Immature natural killer cell (primary cell): Measurements from ENCODE around the gene FBN1. TPM values are rescaled to one million over a fixed set of nuclear protein-coding genes. Genes with fewer than 3 reads are reported as not detected.

Experiments used
- DNase-seq, 3 donors: peaks; one replicate each; pipeline ENCODE4 v3.0.0; 2022; ENCODE audit warnings: mixed read lengths in 1 of 3
- H3K27ac Mint-ChIP-seq, 6 donors: one replicate each; pipeline ENCODE4 v1.8.0; 2020; ENCODE audit warnings: mixed read lengths in 6 of 6, mild to moderate bottlenecking in 5 of 6, inconsistent platforms in 4 of 6, moderate library complexity in 3 of 6
- H3K27me3 Mint-ChIP-seq, 3 donors: one replicate each; pipeline ENCODE4 v1.8.0; 2020 to 2021; ENCODE audit warnings: low read depth in 3 of 3, mild to moderate bottlenecking in 3 of 3, mixed read lengths in 3 of 3, moderate library complexity in 3 of 3, inconsistent platforms in 1 of 3
- H3K36me3 Mint-ChIP-seq, 3 donors: one replicate each; pipeline ENCODE4 v1.8.0; 2020; ENCODE audit warnings: mixed read lengths in 3 of 3, inconsistent platforms in 2 of 3, mild to moderate bottlenecking in 2 of 3
- H3K4me1 Mint-ChIP-seq, 2 donors: one replicate each; pipeline ENCODE4 v1.8.0; 2020; ENCODE audit warnings: inconsistent platforms in 2 of 2, mild to moderate bottlenecking in 2 of 2, mixed read lengths in 2 of 2, moderate library complexity in 1 of 2
- H3K4me3 Mint-ChIP-seq, 5 donors: one replicate each; pipeline ENCODE4 v1.8.0; 2020; ENCODE audit warnings: mild to moderate bottlenecking in 5 of 5, mixed read lengths in 5 of 5, inconsistent platforms in 3 of 5, moderate library complexity in 3 of 5
- H3K9me3 Mint-ChIP-seq, 6 donors: one replicate each; pipeline ENCODE4 v1.8.0; 2020; ENCODE audit warnings: mild to moderate bottlenecking in 6 of 6, mixed read lengths in 6 of 6, inconsistent platforms in 4 of 6, moderate library complexity in 3 of 6
- polyA plus RNA-seq, 3 donors: library from polyadenylated mRNA; unstranded; fragments of 300-500 nt; fragmentation: Illumina TruSeq; gene quantifications; one replicate each; pipeline ENCODE4 v1.2.3, GENCODE V29; 2021

The FBN1 gene
- polyA plus RNA-seq, 3 donors from 2014 or later: 0.22 TPM; not detected in 2

DNA sequence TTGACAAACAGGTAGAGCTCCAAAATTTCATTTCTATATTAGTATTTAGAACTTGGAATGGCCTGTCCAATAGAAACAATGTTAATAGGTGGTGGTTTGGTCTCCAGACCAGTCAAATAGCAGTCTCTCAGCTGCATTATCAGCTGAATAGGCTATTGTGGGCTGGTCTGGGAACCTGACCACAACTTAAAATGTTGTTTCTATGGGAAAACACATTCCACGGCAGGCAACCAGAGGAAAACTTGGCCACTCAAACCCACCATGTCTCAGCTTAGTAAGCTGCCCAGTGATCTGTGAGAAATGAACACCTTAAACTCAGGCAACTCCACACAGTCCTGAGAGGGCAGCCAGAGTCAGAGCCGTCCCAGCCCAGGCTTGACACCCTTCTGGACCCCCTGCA is 20.4 kb downstream of the FBN1 start:
- Mint-ChIP-seq H3K4me3 (no peak overlapping the region), H3K9me3 (no peaks in the 10 kb centered on the region), H3K27ac (no peak overlapping the region), H3K27me3 (peaks cover 2 to 6% (median 4%) of the 10 kb centered on the region in 3 donors), H3K4me1 (no peaks in the 10 kb centered on the region), H3K36me3 (no peaks in the 10 kb centered on the region)
- no peak for DNase-seq

DNA sequence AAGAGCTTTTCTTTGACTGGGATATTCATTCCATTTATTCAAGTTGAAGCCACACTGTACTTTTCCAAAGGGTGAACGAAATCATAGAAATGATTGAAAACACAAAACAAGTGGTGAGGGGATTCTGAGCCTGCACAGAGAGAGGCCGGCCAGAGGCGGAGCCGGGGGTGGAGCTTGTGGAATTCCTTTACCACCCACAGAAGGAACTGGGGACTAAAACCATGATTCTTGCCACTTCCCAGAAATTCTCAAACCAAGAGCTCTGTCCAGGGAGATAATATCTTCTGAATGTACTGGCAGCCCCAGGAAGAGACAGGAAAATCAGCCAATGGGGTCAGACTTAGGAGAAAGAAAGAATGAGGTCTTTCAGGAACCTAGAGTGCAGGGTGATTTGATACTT is 20.8 kb downstream of the FBN1 start:
- H3K9me3 Mint-ChIP-seq: no peaks in the 10 kb centered on the region
- DNase-seq: no peak
- no peaks in the 10 kb centered on the region for H3K4me1 Mint-ChIP-seq
- H3K4me3 Mint-ChIP-seq: no peak overlapping the region
- H3K27ac Mint-ChIP-seq: no peak overlapping the region
- H3K27me3 Mint-ChIP-seq: peaks cover 2 to 8% (median 6%) of the 10 kb centered on the region in 3 donors
- peaks cover 0 to 3% (median 0%) of the 10 kb centered on the region in 3 donors for H3K36me3 Mint-ChIP-seq

DNA sequence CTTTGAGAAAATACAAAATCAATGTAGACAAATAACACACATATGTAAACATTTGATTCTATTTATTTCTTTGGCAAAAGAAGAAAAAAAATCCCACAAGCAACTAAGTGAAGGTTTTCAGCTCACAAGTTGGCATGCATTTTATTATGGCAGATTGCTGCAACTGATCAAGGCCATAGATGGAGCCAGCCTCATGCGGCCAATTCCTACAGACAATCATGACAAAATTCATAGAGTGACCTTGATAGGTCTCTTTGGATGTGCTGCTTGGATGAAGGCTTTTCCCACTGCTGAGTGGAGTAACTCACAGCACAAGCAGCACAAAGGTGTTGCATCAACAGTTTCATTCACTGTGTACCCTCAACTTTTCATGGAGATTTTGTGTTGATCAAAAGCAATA is 22.1 kb downstream of the FBN1 start:
- Mint-ChIP-seq H3K27ac (no peak overlapping the region), H3K9me3 (no peaks in the 10 kb centered on the region), H3K4me1 (no peaks in the 10 kb centered on the region), H3K36me3 (peaks cover 0 to 3% (median 0%) of the 10 kb centered on the region in 3 donors), H3K27me3 (peaks cover 2 to 9% (median 6%) of the 10 kb centered on the region in 3 donors), H3K4me3 (no peak overlapping the region)
- no peak for DNase-seq

DNA sequence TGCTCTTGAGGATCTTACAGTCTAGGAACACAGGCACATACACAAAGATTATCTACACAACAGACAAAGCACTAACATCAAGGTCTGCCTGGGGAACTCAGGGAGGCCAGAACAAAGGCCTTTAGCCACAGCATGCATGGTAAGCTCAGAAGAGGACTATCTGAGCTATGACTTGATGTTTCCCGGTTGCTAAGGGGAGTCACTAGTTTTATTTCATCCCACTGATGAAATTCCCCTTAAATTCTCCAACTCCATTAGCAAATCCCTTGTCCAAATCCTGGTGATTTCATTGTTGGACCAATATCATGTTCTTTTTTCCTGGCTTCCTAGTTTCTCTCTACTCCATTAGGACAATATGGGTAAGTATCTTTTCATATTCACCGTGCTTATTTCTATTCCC is 23.3 kb downstream of the FBN1 start:
- Mint-ChIP-seq H3K27ac (no peak overlapping the region), H3K27me3 (peaks cover 2 to 12% (median 4%) of the 10 kb centered on the region in 3 donors), H3K9me3 (no peaks in the 10 kb centered on the region), H3K4me1 (no peaks in the 10 kb centered on the region), H3K4me3 (no peak overlapping the region), H3K36me3 (peaks cover 0 to 3% (median 0%) of the 10 kb centered on the region in 3 donors)
- no peak for DNase-seq

DNA sequence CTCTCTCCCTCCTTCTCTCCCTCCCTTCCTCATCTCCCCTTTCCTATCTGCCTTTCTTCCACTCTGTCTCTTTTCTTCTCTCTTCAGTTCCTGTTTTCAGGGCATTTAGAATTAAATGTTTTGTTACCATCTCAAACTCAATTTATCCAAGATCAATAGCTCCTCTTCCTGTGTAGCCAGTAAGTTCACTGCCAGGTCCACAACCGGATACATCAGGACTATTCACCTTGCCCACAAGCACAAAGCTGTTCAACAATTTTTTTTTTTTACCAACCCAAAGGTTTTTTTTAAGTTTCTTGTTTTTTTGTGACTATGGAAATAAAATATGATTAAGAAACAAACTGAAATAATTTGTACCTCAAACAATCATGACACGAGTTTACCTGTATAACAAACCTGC is 26.1 kb downstream of the FBN1 start:
- H3K36me3 Mint-ChIP-seq: peaks cover 0 to 3% (median 0%) of the 10 kb centered on the region in 3 donors
- peaks cover 2 to 10% (median 4%) of the 10 kb centered on the region in 3 donors for H3K27me3 Mint-ChIP-seq
- DNase-seq: no peak
- no peaks in the 10 kb centered on the region for H3K9me3 Mint-ChIP-seq
- H3K27ac Mint-ChIP-seq: no peak overlapping the region
- no peaks in the 10 kb centered on the region for H3K4me1 Mint-ChIP-seq
- H3K4me3 Mint-ChIP-seq: no peak overlapping the region

- H3K36me3 Mint-ChIP-seq: peaks cover 0 to 3% (median 0%) of the 10 kb centered on the region in 3 donors
- H3K27me3 Mint-ChIP-seq: peaks cover 2 to 9% (median 3%) of the 10 kb centered on the region in 3 donors
- no peak overlapping the region for H3K27ac Mint-ChIP-seq
- no peak for DNase-seq
- no peaks in the 10 kb centered on the region for H3K9me3 Mint-ChIP-seq
- no peak overlapping the region for H3K4me3 Mint-ChIP-seq
- H3K4me1 Mint-ChIP-seq: no peaks in the 10 kb centered on the region
Measured at GRCh38 chr15:48617619-48618018, 27.9 kb downstream of the FBN1 start.

GRCh38 chr15:48616216-48616615 is 29.3 kb downstream of the FBN1 start:
- peaks cover 0 to 3% (median 0%) of the 10 kb centered on the region in 3 donors for H3K36me3 Mint-ChIP-seq
- no peak for DNase-seq
- H3K4me3 Mint-ChIP-seq: no peak overlapping the region
- peaks cover 1 to 9% (median 2%) of the 10 kb centered on the region in 3 donors for H3K27me3 Mint-ChIP-seq
- no peaks in the 10 kb centered on the region for H3K4me1 Mint-ChIP-seq
- H3K9me3 Mint-ChIP-seq: no peaks in the 10 kb centered on the region
- H3K27ac Mint-ChIP-seq: no peak overlapping the region

DNA sequence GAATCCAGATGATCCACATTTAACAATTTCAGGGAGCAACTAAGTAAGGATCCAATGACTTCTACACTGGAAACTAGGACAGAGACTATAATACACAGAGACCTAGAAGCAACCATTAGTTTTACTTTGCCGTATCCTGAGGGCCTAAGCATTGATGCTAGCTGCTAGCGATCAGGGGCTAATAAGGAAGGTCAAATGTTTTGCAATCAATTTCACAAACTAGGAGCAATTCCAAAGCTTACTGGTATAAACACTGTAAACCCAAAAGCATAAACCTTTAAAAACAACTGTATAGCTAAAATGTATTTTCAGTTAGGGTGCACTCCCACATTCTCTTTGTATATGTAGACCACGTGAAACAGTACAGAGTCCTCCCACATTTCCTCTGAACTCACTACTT is 31.5 kb downstream of the FBN1 start:
- H3K4me1 Mint-ChIP-seq: no peaks in the 10 kb centered on the region

GRCh38 chr15:48609486-48609885 is 36.0 kb downstream of the FBN1 start:
- Mint-ChIP-seq H3K27ac (no peak overlapping the region), H3K36me3 (no peaks in the 10 kb centered on the region), H3K4me1 (no peaks in the 10 kb centered on the region), H3K4me3 (no peak overlapping the region), H3K9me3 (no peaks in the 10 kb centered on the region), H3K27me3 (peaks cover 0 to 2% (median 0%) of the 10 kb centered on the region in 3 donors)
- DNase-seq: no peak

More for the DNA sequence above, 31.5 kb downstream of the FBN1 start:
- Mint-ChIP-seq H3K9me3 (no peaks in the 10 kb centered on the region), H3K27ac (no peak overlapping the region), H3K4me3 (no peak overlapping the region), H3K36me3 (no peaks in the 10 kb centered on the region), H3K27me3 (peaks cover 0 to 5% (median 0%) of the 10 kb centered on the region in 3 donors)
- DNase-seq: no peak

- Mint-ChIP-seq H3K9me3 (no peaks in the 10 kb centered on the region), H3K4me3 (no peak overlapping the region), H3K4me1 (no peaks in the 10 kb centered on the region), H3K27ac (no peak overlapping the region), H3K36me3 (no peaks in the 10 kb centered on the region), H3K27me3 (no peaks in the 10 kb centered on the region)
- DNase-seq: no peak
Measured at GRCh38 chr15:48607846-48608245, 37.7 kb downstream of the FBN1 start.

DNA sequence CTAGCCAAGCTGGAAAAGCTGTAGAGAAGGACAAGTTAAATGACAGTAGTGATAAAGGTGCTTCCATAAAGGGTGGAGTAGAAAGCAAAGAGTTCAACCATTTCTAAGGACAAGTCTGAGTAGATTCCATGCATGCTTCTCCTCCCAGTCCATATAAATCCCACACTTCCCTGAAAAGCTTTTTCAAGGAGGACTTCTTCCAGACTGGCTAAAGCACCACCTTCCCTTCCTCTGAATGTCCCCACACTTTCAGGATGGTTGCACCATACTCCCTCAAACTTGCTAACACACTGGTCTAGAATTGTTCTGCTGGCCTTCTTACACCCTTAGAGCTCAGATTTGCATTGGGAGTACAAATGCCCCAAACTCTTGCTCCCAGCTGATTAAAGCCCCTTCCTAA is 40.9 kb downstream of the FBN1 start:
- DNase-seq: no peak
- Mint-ChIP-seq H3K9me3 (no peaks in the 10 kb centered on the region), H3K4me3 (no peak overlapping the region), H3K36me3 (no peaks in the 10 kb centered on the region), H3K4me1 (no peaks in the 10 kb centered on the region), H3K27ac (no peak overlapping the region), H3K27me3 (peaks cover 0 to 3% (median 0%) of the 10 kb centered on the region in 3 donors)

- Mint-ChIP-seq H3K4me3 (no peak overlapping the region), H3K27me3 (peaks cover 0 to 3% (median 0%) of the 10 kb centered on the region in 3 donors)
Measured at GRCh38 chr15:48603922-48604321, 41.6 kb downstream of the FBN1 start.

GRCh38 chr15:48603123-48603500 is 42.4 kb downstream of the FBN1 start:
- Mint-ChIP-seq H3K9me3 (no peaks in the 10 kb centered on the region), H3K4me3 (no peak overlapping the region), H3K36me3 (no peaks in the 10 kb centered on the region), H3K27ac (no peak overlapping the region), H3K4me1 (no peaks in the 10 kb centered on the region), H3K27me3 (peaks cover 0 to 3% (median 0%) of the 10 kb centered on the region in 3 donors)
- no peak for DNase-seq

More at GRCh38 chr15:48603922-48604321, 41.6 kb downstream of the FBN1 start:
- Mint-ChIP-seq H3K9me3 (no peaks in the 10 kb centered on the region), H3K36me3 (no peaks in the 10 kb centered on the region), H3K4me1 (no peaks in the 10 kb centered on the region), H3K27ac (no peak overlapping the region)
- DNase-seq: no peak

GRCh38 chr15:48602358-48603122 is 43.0 kb downstream of the FBN1 start:
- Mint-ChIP-seq H3K4me1 (no peaks in the 10 kb centered on the region), H3K9me3 (no peaks in the 10 kb centered on the region)

GRCh38 chr15:48601095-48601494 is 44.4 kb downstream of the FBN1 start:
- Mint-ChIP-seq H3K9me3 (no peaks in the 10 kb centered on the region), H3K27me3 (peaks cover 0 to 3% (median 0%) of the 10 kb centered on the region in 3 donors), H3K36me3 (no peaks in the 10 kb centered on the region), H3K4me1 (no peaks in the 10 kb centered on the region), H3K27ac (no peak overlapping the region), H3K4me3 (no peak overlapping the region)
- DNase-seq: no peak

More at GRCh38 chr15:48602358-48603122, 43.0 kb downstream of the FBN1 start:
- no peak for DNase-seq
- H3K36me3 Mint-ChIP-seq: no peaks in the 10 kb centered on the region
- H3K27me3 Mint-ChIP-seq: peaks cover 0 to 3% (median 0%) of the 10 kb centered on the region in 3 donors
- H3K4me3 Mint-ChIP-seq: no peak overlapping the region
- H3K27ac Mint-ChIP-seq: no peak overlapping the region
